GM19463 (cell line): ENCODE measurements around the gene FAR2.
A peak's percentile ranks its signal among the peaks of the same experiment; 100 is the strongest.
"Not testable (repeated sequence)": the region's sequence is repeated elsewhere in the genome, so short reads cannot be mapped to it uniquely, and the experiment has no call there.

Experiments used
- ATAC-seq: cut with Tn5 transposase; IDR thresholded peaks from one replicate; pipeline ENCODE4 v1.9.1; 2021; ENCODE audit warnings: mild to moderate bottlenecking, moderate library complexity; ENCODE audit not compliant: unreplicated experiment

The FAR2 gene

GRCh38 chr12:29316752-29317151 lies 167.7 kb downstream of the FAR2 start:
- ATAC-seq, result no peak

- ATAC-seq, result peak; percentile 99
Observed at GRCh38 chr12:29317556-29318363, 168.7 kb downstream of the FAR2 start.

- ATAC-seq, result no peak
Observed at GRCh38 chr12:29320295-29321085, 171.4 kb downstream of the FAR2 start.

GRCh38 chr12:29322157-29322556 lies 173.1 kb downstream of the FAR2 start:
- no peak for ATAC-seq

GRCh38 chr12:29329411-29329810 lies 180.3 kb downstream of the FAR2 start:
- no peak for ATAC-seq

GRCh38 chr12:29333178-29333577 lies 184.1 kb downstream of the FAR2 start:
- ATAC-seq, result no peak

- no peak for ATAC-seq
Observed at GRCh38 chr12:29334937-29335336, 185.9 kb downstream of the FAR2 start.

- ATAC-seq, result no peak
Observed at GRCh38 chr12:29337325-29337724, 188.2 kb downstream of the FAR2 start.

- no peak for ATAC-seq
Observed at GRCh38 chr12:29343022-29343799, 194.1 kb downstream of the FAR2 start.

- no peak for ATAC-seq
Observed at GRCh38 chr12:29346769-29347421, 197.8 kb downstream of the FAR2 start.

GRCh38 chr12:29350080-29350479 lies 201.0 kb downstream of the FAR2 start:
- ATAC-seq, result no peak

GRCh38 chr12:29354954-29355353 lies 205.9 kb downstream of the FAR2 start:
- no peak for ATAC-seq

- ATAC-seq, result no peak
Observed at GRCh38 chr12:29365091-29365490, 216.0 kb downstream of the FAR2 start.

- ATAC-seq, result no peak
Observed at GRCh38 chr12:29374012-29374411, 224.9 kb downstream of the FAR2 start.

GRCh38 chr12:29374913-29375312 lies 225.8 kb downstream of the FAR2 start:
- ATAC-seq, result no peak

- no peak for ATAC-seq
Observed at GRCh38 chr12:29376118-29376517, 227.0 kb downstream of the FAR2 start.

- ATAC-seq, result peak; percentile 94
Observed at GRCh38 chr12:29380536-29381523, 231.8 kb downstream of the FAR2 start, which contains the start of gene ERGIC2. TSS of gene ERGIC2 (minus strand) at chr12:29381172. CDS start at chr12:29371633, 9,539 bp downstream.

- ATAC-seq, result no peak
Observed at GRCh38 chr12:29382251-29382650, 233.2 kb downstream of the FAR2 start.

GRCh38 chr12:29385194-29385593 lies 236.1 kb downstream of the FAR2 start:
- ATAC-seq, result not testable (repeated sequence)
